HCT116 (cell line): ENCODE measurements around the gene QSOX1. TPM values are rescaled to one million over a fixed set of nuclear protein-coding genes. Genes with fewer than 3 reads are reported as not detected.

Experiments used
- ATAC-seq: fragments of 200-7000 bp; cut with Tn5 transposase; 2 replicates; pipeline ENCODE4 v1.9.1; 2020; ENCODE audit warnings: mild to moderate bottlenecking, moderate library complexity
- BruUV-seq: library from RNA; stranded (reverse); fragments of 400-500 nt; replicated peaks from 2 replicates; lab custom pipeline; 2021; lab: Mats Ljungman, UMichigan
- CTCF ChIA-PET: fragments of 300-600 bp; sonication (Branson Sonifier 250); formaldehyde crosslinking; loops from one replicate; lab custom pipeline; 2021; ENCODE audit warnings: antibody characterized with exemption; lab: Charles Lee
- POLR2A ChIA-PET: fragments of 300-600, 350-600 bp; sonication (Branson Sonifier 250); formaldehyde crosslinking; loops from one replicate; lab custom pipeline; 2021; ENCODE audit warnings: antibody characterized with exemption; lab: Charles Lee
- RAD21 ChIA-PET, 2 experiments: fragments of 300-600 bp; sonication (Branson Sonifier 250); formaldehyde crosslinking; loops; one replicate each; lab custom pipeline; 2023; ENCODE audit warnings: low total read pairs in 2 of 2; ENCODE audit not compliant: uncharacterized antibody in 2 of 2, unreplicated experiment in 2 of 2, low non-redundant PET in 1 of 2; lab: Charles Lee
- DNase-seq: peaks from one replicate; pipeline ENCODE4 v3.0.0-alpha.2; 2010; ENCODE audit warnings: low read depth, low spot score
- H2AFZ ChIP-seq: fragments of 200-600 bp; shearing (Covaris generic), sonication (generic); 2 replicates; pipeline ENCODE4 v1.6.1; 2017; ENCODE audit warnings: low read depth, mixed run types, mixed read lengths, antibody characterized with exemption, low read length; ENCODE audit not compliant: poor library complexity, severe bottlenecking
- H3K27ac ChIP-seq: 2 replicates; pipeline ENCODE4 v1.5.1; 2012; ENCODE audit warnings: low read depth, low read length
- H3K27me3 ChIP-seq: fragments of 200-600 bp; sonication (generic); 2 replicates; pipeline ENCODE4 v1.6.1; 2016; ENCODE audit warnings: mixed run types, low read length, mixed read lengths; ENCODE audit not compliant: insufficient read depth
- H3K36me3 ChIP-seq, 2 experiments: fragments of 200-500 bp in 1 of 2; fragments of 200-600 bp in 1 of 2; sonication (Bioruptor generic) in 1 of 2; sonication (generic) in 1 of 2; 2 replicates each; pipeline versions ENCODE4 v1.5.1 to v1.6.1; 2014 to 2016; ENCODE audit warnings: low read length in 2 of 2, inconsistent platforms in 1 of 2, mixed read lengths in 1 of 2, mixed run types in 1 of 2; ENCODE audit not compliant: insufficient read depth in 2 of 2, control insufficient read depth in 1 of 2
- H3K4me1 ChIP-seq, 2 experiments: fragments of 200-600 bp in 1 of 2; sonication (generic) in 1 of 2; 2 replicates each; pipeline versions ENCODE4 v1.5.1 to v1.6.1; 2012 to 2017; ENCODE audit warnings: low read length in 2 of 2, inconsistent platforms in 1 of 2, mild to moderate bottlenecking in 1 of 2, mixed read lengths in 1 of 2, mixed run types in 1 of 2, moderate library complexity in 1 of 2; ENCODE audit not compliant: insufficient read depth in 2 of 2, control insufficient read depth in 1 of 2
- H3K4me2 ChIP-seq: fragments of 200-600 bp; sonication (generic); 2 replicates; pipeline ENCODE4 v1.6.1; 2017; ENCODE audit warnings: mixed run types, low read length, mixed read lengths
- H3K4me3 ChIP-seq, 2 experiments: fragments of 200-600 bp in 1 of 2; sonication (generic) in 1 of 2; replicated peaks in 1 of 2; 2 replicates each; pipeline ENCODE4 v1.5.1; 2011 to 2016; ENCODE audit warnings: low read length in 2 of 2, control low read depth in 1 of 2, low read depth in 1 of 2, mild to moderate bottlenecking in 1 of 2, mixed read lengths in 1 of 2, mixed run types in 1 of 2
- H3K79me2 ChIP-seq: fragments of 200-600 bp; sonication (generic); 2 replicates; pipeline ENCODE4 v1.6.1; 2017; ENCODE audit warnings: mild to moderate bottlenecking, mixed run types, low read length, moderate library complexity, mixed read lengths; ENCODE audit not compliant: insufficient read depth
- H3K9ac ChIP-seq: fragments of 200-600 bp; sonication (generic); 2 replicates; pipeline ENCODE4 v1.6.1; 2016; ENCODE audit warnings: low read length, mixed read lengths
- H3K9me2 ChIP-seq: fragments of 200-600 bp; sonication (generic), shearing (Covaris generic); 2 replicates; pipeline ENCODE4 v1.6.1; 2017; ENCODE audit warnings: mixed run types, mild to moderate bottlenecking, moderate library complexity; ENCODE audit not compliant: insufficient read depth
- H3K9me3 ChIP-seq, 2 experiments: fragments of 200-500 bp in 1 of 2; fragments of 200-600 bp in 1 of 2; sonication (Bioruptor generic) in 1 of 2; sonication (generic) in 1 of 2; 2 replicates each; pipeline ENCODE4 v1.6.1; 2014 to 2017; ENCODE audit warnings: low read length in 2 of 2, mixed read lengths in 2 of 2, inconsistent platforms in 1 of 2, low read depth in 1 of 2, mild to moderate bottlenecking in 1 of 2, mixed run types in 1 of 2, moderate library complexity in 1 of 2; ENCODE audit not compliant: control insufficient read depth in 1 of 2, insufficient read depth in 1 of 2
- H4K20me1 ChIP-seq: fragments of 200-600 bp; sonication (generic), shearing (Covaris generic); 2 replicates; pipeline ENCODE4 v1.6.1; 2017; ENCODE audit warnings: mixed run types, mild to moderate bottlenecking, moderate library complexity; ENCODE audit not compliant: insufficient read depth
- CEBPB ChIP-seq: IDR thresholded peaks from 2 replicates; pipeline ENCODE4 v1.6.1; 2012; ENCODE audit warnings: low read depth
- EGR1 ChIP-seq: IDR thresholded peaks from 2 replicates; pipeline ENCODE4 v1.6.1; 2012; ENCODE audit warnings: low read depth
- EZH2 ChIP-seq: fragments of 200-600 bp; sonication (generic); IDR thresholded peaks from 2 replicates; pipeline ENCODE4 v1.6.1; 2017; ENCODE audit warnings: antibody characterized with exemption, mixed run types
- REST ChIP-seq: IDR thresholded peaks from 2 replicates; pipeline ENCODE4 v1.6.1; 2012; ENCODE audit warnings: low read depth
- YY1 ChIP-seq: IDR thresholded peaks from 2 replicates; pipeline ENCODE4 v1.6.1; 2011; ENCODE audit warnings: low read length, low read depth, moderate library complexity, mild to moderate bottlenecking; ENCODE audit not compliant: insufficient replicate concordance; ENCODE audit errors: extremely low read depth
- intact Hi-C: fragments of 100-400 bp; cut with micrococcal nuclease; formaldehyde crosslinking; loops from 2 replicates; pipeline ENCODE4 v1.10.0; 2022
- total RNA-seq: library from RNA; stranded (reverse); gene quantifications from one replicate; pipeline ENCODE4 v1.2.1, GENCODE V29; 2021; ENCODE audit not compliant: unreplicated experiment

The QSOX1 gene
- total RNA-seq, 1 experiment from 2014 or later: 89.2 TPM

- ATAC-seq: no peak
These were observed 55.4 kb downstream of the QSOX1 start for GRCh38 chr1:180210008-180210620.

GRCh38 chr1:180211156-180211859, 56.6 kb downstream of the QSOX1 start:
- H3K27me3 ChIP-seq: no peaks in the 10 kb centered on the region
- ATAC-seq: no peak
- POLR2A ChIA-PET: no interaction called here

More at GRCh38 chr1:180210008-180210620, 55.4 kb downstream of the QSOX1 start:
- RAD21 ChIA-PET: no interaction called here
- H3K4me1 ChIP-seq: peaks cover 0 to 8% of the 10 kb centered on the region in 2 experiments; a peak in 1 of 4 replicates
- no peak for TF ChIP-seq CEBPB
- no peak overlapping the region for H3K9ac ChIP-seq
- no peaks in the 10 kb centered on the region for H3K36me3 ChIP-seq
- no peak overlapping the region for H3K4me3 ChIP-seq
- H3K9me2 ChIP-seq: no peaks in the 10 kb centered on the region
- intact Hi-C loops: no loop called here
- H3K27ac ChIP-seq: no peak overlapping the region
- no TSS peak for BruUV-seq
- no peaks in the 10 kb centered on the region for H4K20me1 ChIP-seq
- no peak for DNase-seq
- no peaks in the 10 kb centered on the region for H3K27me3 ChIP-seq
- no peaks in the 10 kb centered on the region for H3K79me2 ChIP-seq
- H3K4me2 ChIP-seq: no peak overlapping the region
- no peak overlapping the region for H2AFZ ChIP-seq
- H3K9me3 ChIP-seq: no peaks in the 10 kb centered on the region
- CTCF ChIA-PET: no interaction called here
- POLR2A ChIA-PET: no interaction called here

More at GRCh38 chr1:180211156-180211859, 56.6 kb downstream of the QSOX1 start:
- no TSS peak for BruUV-seq
- no peaks in the 10 kb centered on the region for H4K20me1 ChIP-seq
- ChIA-PET CTCF (no interaction called here), RAD21 (no interaction called here)
- no peak overlapping the region for H2AFZ ChIP-seq
- intact Hi-C loops: no loop called here
- no peak overlapping the region for H3K9ac ChIP-seq
- H3K4me2 ChIP-seq: no peak overlapping the region
- no peaks in the 10 kb centered on the region for H3K79me2 ChIP-seq
- H3K27ac ChIP-seq: no peak overlapping the region
- peaks cover 0 to 8% of the 10 kb centered on the region in 2 experiments; a peak in 1 of 4 replicates for H3K4me1 ChIP-seq
- no peaks in the 10 kb centered on the region for H3K9me3 ChIP-seq
- no peak for DNase-seq
- no peaks in the 10 kb centered on the region for H3K9me2 ChIP-seq
- no peak for TF ChIP-seq YY1
- TF ChIP-seq EZH2: no peak
- TF ChIP-seq REST: no peak
- no peak for TF ChIP-seq EGR1
- no peaks in the 10 kb centered on the region for H3K36me3 ChIP-seq
- no peak overlapping the region for H3K4me3 ChIP-seq
